Kidney (tissue), 14 donors: ENCODE measurements around the gene ATP2A3. TPM values are rescaled to one million over a fixed set of nuclear protein-coding genes. Genes with fewer than 3 reads are reported as not detected.

Experiments
- DNase-seq, 5 donors: peaks; one replicate each; pipeline ENCODE4 v3.0.0-alpha.2; 2013 to 2020
- FAIRE-seq: peaks from 2 replicates; lab custom pipeline; 2012; peaks lifted over from hg19 to GRCh38; lab: Jason Lieb, UNC
- H3K27ac ChIP-seq, 2 donors: one replicate each; pipeline ENCODE4 v1.7.0; 2013; ENCODE audit warnings: low read depth in 2 of 2, low read length in 2 of 2, inconsistent platforms in 1 of 2
- H3K27me3 ChIP-seq: one replicate; pipeline ENCODE4 v1.7.1; 2013; ENCODE audit warnings: low read length, inconsistent platforms; ENCODE audit not compliant: control insufficient read depth, insufficient read depth
- H3K36me3 ChIP-seq, 3 donors: one replicate each; pipeline versions ENCODE4 v1.7.0 to v1.7.1; 2013; ENCODE audit warnings: low read length in 3 of 3, control low read depth in 1 of 3, inconsistent platforms in 1 of 3; ENCODE audit not compliant: insufficient read depth in 3 of 3, control insufficient read depth in 2 of 3
- H3K4me1 ChIP-seq, 3 donors: one replicate each; pipeline versions ENCODE4 v1.7.0 to v1.7.1; 2013; ENCODE audit warnings: low read length in 3 of 3, inconsistent platforms in 1 of 3, low read depth in 1 of 3; ENCODE audit not compliant: control insufficient read depth in 2 of 3, insufficient read depth in 2 of 3
- H3K4me3 ChIP-seq, 3 donors: one replicate each; pipeline versions ENCODE4 v1.7.0 to v1.8.1; 2013; ENCODE audit warnings: low read length in 3 of 3, control low read depth in 1 of 3, inconsistent platforms in 1 of 3
- H3K9ac ChIP-seq, 3 donors: one replicate each; pipeline versions ENCODE4 v1.7.0 to v1.7.1; 2013; ENCODE audit warnings: low read length in 3 of 3, control low read depth in 1 of 3, inconsistent platforms in 1 of 3
- H3K9me3 ChIP-seq, 3 donors: one replicate each; pipeline versions ENCODE4 v1.7.0 to v1.7.1; 2013; ENCODE audit warnings: low read length in 3 of 3, control low read depth in 1 of 3, inconsistent platforms in 1 of 3; ENCODE audit not compliant: control insufficient read depth in 2 of 3, insufficient read depth in 1 of 3
- CTCF ChIP-seq: IDR thresholded peaks from 3 replicates; pipeline ENCODE4 v1.5.1; 2012; ENCODE audit warnings: mild to moderate bottlenecking, moderate library complexity, borderline replicate concordance; ENCODE audit not compliant: insufficient read depth; ENCODE audit errors: extremely low read depth
- intact Hi-C: fragments of 100-400 bp; cut with DNase I; formaldehyde crosslinking; loops from one replicate; pipeline ENCODE4 v1.11.1; 2022
- polyA plus RNA-seq: library from polyadenylated mRNA; stranded (reverse); fragments of 350-450 nt; fragmentation: Illumina TruSeq; extraction: RNeasy Lipid Tissue Mini Kit (QIAGEN cat#74804); gene quantifications from one replicate; pipeline ENCODE4 v1.2.3, GENCODE V29; 2014; ENCODE audit warnings: low read depth, low replicate concordance; ENCODE audit not compliant: insufficient read depth
- total RNA-seq: library from RNA; stranded (reverse); fragmentation: NEBNext Ultra II Directional; extraction: Animal tissue kit (Norgen Biotek cat#: 25700); gene quantifications from one replicate; pipeline ENCODE4 v1.2.1, GENCODE V29; 2021
- donor health status: control.
- donor health status: control.
- donor health status: control.
- donor health status: control.
- donor health status: control.
- donor health status: DM: yes; HTN: yes; CAD: no.
- donor health status: Normal renal cell carcinoma (clear cell type).

Gene ATP2A3
- total and polyA plus RNA-seq, 2 donors from 2014 or later, result 9.4 to 52.1 TPM

GRCh38 chr17:3972281-3972731 lies 8.1 kb upstream of the ATP2A3 start:
- Histone ChIP-seq H3K27ac (no peak overlapping the region), H3K27me3 (no peaks in the 10 kb centered on the region), H3K9ac (no peak overlapping the region), H3K36me3 (no peaks in the 10 kb centered on the region), H3K4me3 (no peak overlapping the region), H3K4me1 (peaks cover 0 to 10% (median 0%) of the 10 kb centered on the region in 3 donors), H3K9me3 (peaks cover 0 to 4% (median 0%) of the 10 kb centered on the region in 3 donors)
- peak in 1 of 5 donors; percentile 77 for DNase-seq
- no peak for FAIRE-seq
- intact Hi-C loops, result no loop called here
- no peak for TF ChIP-seq CTCF

- Histone ChIP-seq H3K9ac (no peak overlapping the region), H3K4me3 (no peak overlapping the region), H3K9me3 (peaks cover 0 to 4% (median 0%) of the 10 kb centered on the region in 3 donors), H3K27ac (no peak overlapping the region), H3K36me3 (no peaks in the 10 kb centered on the region), H3K4me1 (no peaks in the 10 kb centered on the region), H3K27me3 (no peaks in the 10 kb centered on the region)
- no peak for DNase-seq
- FAIRE-seq, result no peak
- TF ChIP-seq CTCF, result no peak
- intact Hi-C loops, result no loop called here
Observed at GRCh38 chr17:3970668-3971067, 6.4 kb upstream of the ATP2A3 start.

- intact Hi-C loops, result no loop called here
- Histone ChIP-seq H3K27me3 (peaks cover 5% of the 10 kb centered on the region), H3K4me3 (no peak overlapping the region), H3K36me3 (no peaks in the 10 kb centered on the region), H3K4me1 (peaks cover 0 to 4% (median 0%) of the 10 kb centered on the region in 3 donors), H3K27ac (no peak overlapping the region), H3K9ac (no peak overlapping the region), H3K9me3 (peaks cover 0 to 3% (median 0%) of the 10 kb centered on the region in 3 donors)
- FAIRE-seq, result no peak
- no peak for TF ChIP-seq CTCF
- DNase-seq, result no peak
Observed at GRCh38 chr17:3969963-3970362, 5.7 kb upstream of the ATP2A3 start.

- intact Hi-C loops, result no loop called here
- H3K4me3 ChIP-seq, result no peak overlapping the region
- H3K27ac ChIP-seq, result no peak overlapping the region
- H3K9me3 ChIP-seq, result no peaks in the 10 kb centered on the region
- H3K9ac ChIP-seq, result no peak overlapping the region
- peaks cover 0 to 4% (median 0%) of the 10 kb centered on the region in 3 donors for H3K4me1 ChIP-seq
- DNase-seq (no peak), FAIRE-seq (no peak)
- no peak for TF ChIP-seq CTCF
- H3K36me3 ChIP-seq, result no peaks in the 10 kb centered on the region
- H3K27me3 ChIP-seq, result peaks cover 5% of the 10 kb centered on the region
Observed at GRCh38 chr17:3968886-3969524, 4.8 kb upstream of the ATP2A3 start.
